ENCODE results near the gene DNASE1.
"Not testable (repeated sequence)": the region's sequence is repeated elsewhere in the genome, so short reads cannot be mapped to it uniquely, and the experiment has no call there.

The DNASE1 gene, protein sequence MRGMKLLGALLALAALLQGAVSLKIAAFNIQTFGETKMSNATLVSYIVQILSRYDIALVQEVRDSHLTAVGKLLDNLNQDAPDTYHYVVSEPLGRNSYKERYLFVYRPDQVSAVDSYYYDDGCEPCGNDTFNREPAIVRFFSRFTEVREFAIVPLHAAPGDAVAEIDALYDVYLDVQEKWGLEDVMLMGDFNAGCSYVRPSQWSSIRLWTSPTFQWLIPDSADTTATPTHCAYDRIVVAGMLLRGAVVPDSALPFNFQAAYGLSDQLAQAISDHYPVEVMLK

DNA sequence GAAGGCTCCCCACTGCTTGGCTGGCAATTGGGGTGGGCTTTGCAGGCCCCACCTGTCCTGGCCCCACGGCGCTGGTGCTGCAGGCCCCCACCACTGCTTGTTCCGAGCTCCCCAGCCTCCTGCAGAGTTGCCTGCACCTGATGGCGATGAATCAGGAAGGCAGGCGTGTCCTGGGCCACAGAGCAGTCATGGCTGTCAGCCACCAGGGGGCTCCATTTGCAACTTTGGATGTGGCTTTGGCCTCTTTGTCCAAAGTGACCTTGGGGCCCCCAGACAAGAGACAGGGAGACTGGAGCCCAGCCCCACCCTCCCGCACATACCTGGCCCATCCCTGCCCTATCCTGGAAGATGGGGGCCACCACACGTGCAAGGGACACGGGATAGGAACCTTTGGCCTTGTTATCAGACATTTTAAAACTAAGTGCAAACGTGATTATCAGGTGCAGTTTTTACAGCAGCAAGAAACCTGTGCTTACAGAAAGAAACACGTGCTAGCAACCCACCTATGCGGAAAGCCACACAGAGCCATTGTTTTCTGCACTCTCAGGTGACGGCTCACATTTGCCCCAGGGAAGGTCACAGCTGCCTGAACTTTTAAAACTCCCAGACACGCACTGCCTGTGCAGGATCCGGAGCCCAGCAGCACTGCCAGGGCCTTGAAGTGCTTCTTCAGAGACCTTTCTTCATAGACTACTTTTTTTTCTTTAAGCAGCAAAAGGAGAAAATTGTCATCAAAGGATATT, at the start of gene DNASE1:
Gene DNASE1, plus strand, starts transcription at position 443 of the 743 bp plus-strand sequence. CDS start 683 bp downstream, outside the sequence.
- TF ChIP-seq, protein P1, sequence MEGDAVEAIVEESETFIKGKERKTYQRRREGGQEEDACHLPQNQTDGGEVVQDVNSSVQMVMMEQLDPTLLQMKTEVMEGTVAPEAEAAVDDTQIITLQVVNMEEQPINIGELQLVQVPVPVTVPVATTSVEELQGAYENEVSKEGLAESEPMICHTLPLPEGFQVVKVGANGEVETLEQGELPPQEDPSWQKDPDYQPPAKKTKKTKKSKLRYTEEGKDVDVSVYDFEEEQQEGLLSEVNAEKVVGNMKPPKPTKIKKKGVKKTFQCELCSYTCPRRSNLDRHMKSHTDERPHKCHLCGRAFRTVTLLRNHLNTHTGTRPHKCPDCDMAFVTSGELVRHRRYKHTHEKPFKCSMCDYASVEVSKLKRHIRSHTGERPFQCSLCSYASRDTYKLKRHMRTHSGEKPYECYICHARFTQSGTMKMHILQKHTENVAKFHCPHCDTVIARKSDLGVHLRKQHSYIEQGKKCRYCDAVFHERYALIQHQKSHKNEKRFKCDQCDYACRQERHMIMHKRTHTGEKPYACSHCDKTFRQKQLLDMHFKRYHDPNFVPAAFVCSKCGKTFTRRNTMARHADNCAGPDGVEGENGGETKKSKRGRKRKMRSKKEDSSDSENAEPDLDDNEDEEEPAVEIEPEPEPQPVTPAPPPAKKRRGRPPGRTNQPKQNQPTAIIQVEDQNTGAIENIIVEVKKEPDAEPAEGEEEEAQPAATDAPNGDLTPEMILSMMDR (IDR thresholded peaks at IDR 0.05; ENCODE audit: low read depth, low read length): peak; percentile 85
- DNase-seq (ENCODE audit: low read depth in 2 of 2): peak; percentile 63 to 75
- H3K4me3 ChIP-seq (replicated peaks in 1 of 2; ENCODE audit: low read depth in 2 of 2, low read length in 2 of 2): no peak within 1 kb of the TSS

DNA sequence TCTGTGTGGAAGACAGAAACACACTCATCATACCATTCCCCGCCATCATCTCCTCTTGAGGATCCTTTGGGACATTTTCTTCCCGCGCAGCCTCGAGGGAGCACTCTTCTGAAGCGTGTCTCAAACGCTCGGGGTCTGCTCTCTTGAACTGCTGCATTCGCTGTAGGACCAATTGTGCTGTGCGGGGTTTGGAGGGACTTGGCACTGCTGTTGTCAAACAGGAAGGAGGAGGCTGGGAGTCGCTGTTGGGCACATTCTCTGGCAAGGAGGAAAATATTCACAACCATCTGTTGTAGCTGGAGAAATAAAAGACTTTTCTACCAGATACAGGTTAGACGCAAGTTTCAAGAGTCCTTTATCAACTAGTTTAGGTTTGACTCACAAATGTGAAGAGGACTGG, 48.0 kb upstream of the DNASE1 start:
- H3K4me3 ChIP-seq (replicated peaks in 1 of 2; ENCODE audit: low read depth in 2 of 2, low read length in 2 of 2): no peak overlapping the region
- TF ChIP-seq, protein P1 (IDR thresholded peaks at IDR 0.05; ENCODE audit: low read depth, low read length): no peak
- DNase-seq (ENCODE audit: low read depth in 2 of 2): no peak

DNA sequence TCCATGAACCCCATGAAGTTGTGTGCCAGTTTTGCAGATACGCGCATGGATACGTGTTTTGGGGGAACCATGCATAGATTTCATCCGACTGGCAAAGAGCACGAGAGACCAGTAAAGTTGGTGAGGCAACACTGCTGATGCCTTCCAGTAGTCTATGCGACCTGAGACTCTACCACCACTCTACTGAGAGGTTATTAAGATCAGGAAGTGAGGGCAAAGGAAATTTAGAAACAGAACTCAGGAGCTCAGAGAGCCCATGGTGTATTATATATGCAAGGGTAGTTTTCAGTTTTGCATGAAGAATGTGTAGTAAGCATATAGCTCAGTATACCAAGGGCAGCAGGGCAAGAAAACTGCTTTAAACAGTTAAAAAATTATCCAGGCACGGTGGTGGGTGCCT, 47.3 kb upstream of the DNASE1 start:
- DNase-seq (ENCODE audit: low read depth in 2 of 2): no peak
- TF ChIP-seq, protein P1 (IDR thresholded peaks at IDR 0.05; ENCODE audit: low read depth, low read length): no peak

DNA sequence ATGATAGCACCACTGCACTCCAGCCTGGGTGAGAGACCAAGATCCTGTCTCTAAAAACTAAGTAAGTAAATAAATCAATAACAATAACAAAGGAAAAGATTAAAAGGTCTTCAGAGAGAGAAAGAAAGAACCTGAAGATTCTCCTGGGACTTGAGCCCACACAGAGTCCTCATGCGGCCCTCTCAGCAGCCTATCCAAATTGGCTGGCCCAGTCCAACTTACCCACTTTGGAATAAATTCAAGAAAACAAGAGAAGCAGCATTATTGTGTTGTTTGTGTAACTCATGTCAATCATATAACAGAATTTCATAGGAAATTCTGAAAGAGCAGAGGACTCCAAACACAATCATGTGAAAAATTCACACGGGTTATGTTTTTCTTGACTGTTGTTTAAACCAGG, 46.9 kb upstream of the DNASE1 start:
- TF ChIP-seq, protein P1 (IDR thresholded peaks at IDR 0.05; ENCODE audit: low read depth, low read length): no peak
- DNase-seq (ENCODE audit: low read depth in 2 of 2): no peak

More for the DNA sequence above, 47.3 kb upstream of the DNASE1 start:
- H3K4me3 ChIP-seq (replicated peaks in 1 of 2; ENCODE audit: low read depth in 2 of 2, low read length in 2 of 2): no peak overlapping the region

DNA sequence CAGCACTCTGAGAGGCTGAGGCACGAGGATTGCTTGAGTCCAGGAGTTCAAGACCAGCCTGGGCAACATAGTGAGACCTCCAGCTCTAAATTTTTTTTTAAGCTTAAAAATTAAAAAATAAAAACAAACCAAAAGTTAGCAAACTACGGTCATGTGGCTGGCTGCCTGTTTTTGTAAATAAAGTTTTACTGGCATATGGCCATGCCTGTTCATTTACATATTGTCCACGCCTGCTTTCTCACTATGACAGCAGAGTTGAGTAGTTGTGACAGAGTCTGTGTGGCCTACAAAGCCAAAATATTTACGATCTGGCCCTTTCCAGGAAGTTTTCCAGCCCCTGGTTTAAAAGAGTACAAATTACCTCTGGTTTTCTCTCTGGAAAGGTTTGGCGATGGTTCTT, 46.4 kb upstream of the DNASE1 start:
- DNase-seq (ENCODE audit: low read depth in 2 of 2): no peak
- TF ChIP-seq, protein P1 (IDR thresholded peaks at IDR 0.05; ENCODE audit: low read depth, low read length): no peak
- H3K4me3 ChIP-seq (replicated peaks in 1 of 2; ENCODE audit: low read depth in 2 of 2, low read length in 2 of 2): no peak overlapping the region

More for the DNA sequence above, 46.9 kb upstream of the DNASE1 start:
- no peak overlapping the region for H3K4me3 ChIP-seq (replicated peaks in 1 of 2; ENCODE audit: low read depth in 2 of 2, low read length in 2 of 2)

DNA sequence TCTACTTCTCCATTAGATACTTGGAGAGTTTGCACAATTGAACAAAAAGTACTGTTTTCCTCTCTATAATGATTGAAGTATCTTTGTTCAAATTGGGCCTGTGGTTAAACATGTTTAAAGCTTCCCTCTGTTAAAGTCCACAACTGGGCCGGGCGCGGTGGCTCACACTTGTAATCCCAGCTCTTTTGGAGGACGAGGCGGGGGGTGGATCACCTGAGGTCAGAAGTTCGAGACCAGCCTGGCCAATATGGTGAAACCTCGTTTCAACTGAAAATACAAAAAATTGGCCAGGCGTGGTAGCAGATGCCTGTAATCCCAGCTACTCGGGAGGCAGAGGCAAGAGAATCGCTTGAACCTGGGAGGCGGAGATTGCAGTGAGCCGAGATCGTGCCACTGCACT, 45.5 kb upstream of the DNASE1 start:
- H3K4me3 ChIP-seq (replicated peaks in 1 of 2; ENCODE audit: low read depth in 2 of 2, low read length in 2 of 2); DNase-seq (ENCODE audit: low read depth in 2 of 2): not testable (repeated sequence)

All from cardiac fibroblast (primary cell).